Gastroesophageal sphincter (tissue), 3 donors: Measurements from ENCODE around the gene PRSS3.
"Not testable (repeated sequence)": the region's sequence is repeated elsewhere in the genome, so short reads cannot be mapped to it uniquely, and the experiment has no call there.

Experiments used
- POLR2A ChIP-seq, 2 donors: fragments of 450-650 bp; IDR thresholded peaks; one replicate each; pipeline ENCODE4 v1.6.1; 2017; ENCODE audit warnings: antibody characterized with exemption in 2 of 2, mild to moderate bottlenecking in 2 of 2, moderate library complexity in 1 of 2
- TF ChIP-seq, protein P1 (sequence below), 4 experiments: fragments of 200-600 bp in 2 of 4; fragments of 450-650 bp in 2 of 4; sonication (generic) in 1 of 4; IDR thresholded peaks; one replicate each; pipeline ENCODE4 v1.5.1; 2017 to 2019; ENCODE audit warnings: antibody characterized with exemption in 4 of 4, mild to moderate bottlenecking in 2 of 4, moderate library complexity in 2 of 4

DNA sequence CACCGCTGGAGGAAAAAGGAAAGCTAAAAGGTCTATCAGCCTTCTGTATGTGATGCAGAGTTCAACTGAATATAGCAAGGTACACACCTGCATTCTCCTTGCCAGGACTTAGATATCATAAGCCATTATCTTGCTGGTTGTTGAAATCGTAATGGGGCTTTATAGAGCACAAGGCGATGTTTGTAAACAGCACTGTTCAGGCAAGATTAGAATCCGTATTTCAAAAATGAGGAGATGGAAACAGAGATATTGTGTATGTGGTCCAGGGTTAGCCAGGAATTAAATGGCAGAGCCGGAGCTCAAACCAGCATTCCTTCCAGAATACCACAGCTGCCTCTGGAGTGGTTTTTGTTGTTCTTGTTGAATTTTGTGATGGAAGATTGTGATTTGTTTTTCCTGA lies 42.6 kb upstream of the PRSS3 start:
- not testable (repeated sequence) for TF ChIP-seq POLR2A (IDR thresholded peaks at IDR 0.05)
- TF ChIP-seq, protein P1, sequence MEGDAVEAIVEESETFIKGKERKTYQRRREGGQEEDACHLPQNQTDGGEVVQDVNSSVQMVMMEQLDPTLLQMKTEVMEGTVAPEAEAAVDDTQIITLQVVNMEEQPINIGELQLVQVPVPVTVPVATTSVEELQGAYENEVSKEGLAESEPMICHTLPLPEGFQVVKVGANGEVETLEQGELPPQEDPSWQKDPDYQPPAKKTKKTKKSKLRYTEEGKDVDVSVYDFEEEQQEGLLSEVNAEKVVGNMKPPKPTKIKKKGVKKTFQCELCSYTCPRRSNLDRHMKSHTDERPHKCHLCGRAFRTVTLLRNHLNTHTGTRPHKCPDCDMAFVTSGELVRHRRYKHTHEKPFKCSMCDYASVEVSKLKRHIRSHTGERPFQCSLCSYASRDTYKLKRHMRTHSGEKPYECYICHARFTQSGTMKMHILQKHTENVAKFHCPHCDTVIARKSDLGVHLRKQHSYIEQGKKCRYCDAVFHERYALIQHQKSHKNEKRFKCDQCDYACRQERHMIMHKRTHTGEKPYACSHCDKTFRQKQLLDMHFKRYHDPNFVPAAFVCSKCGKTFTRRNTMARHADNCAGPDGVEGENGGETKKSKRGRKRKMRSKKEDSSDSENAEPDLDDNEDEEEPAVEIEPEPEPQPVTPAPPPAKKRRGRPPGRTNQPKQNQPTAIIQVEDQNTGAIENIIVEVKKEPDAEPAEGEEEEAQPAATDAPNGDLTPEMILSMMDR (IDR thresholded peaks at IDR 0.05): not testable (repeated sequence)
